GM18907 (cell line): Measurements from ENCODE around the gene WDR82.

Source experiments
- ATAC-seq: cut with Tn5 transposase; IDR thresholded peaks from one replicate; pipeline ENCODE4 v1.9.1; 2021; ENCODE audit warnings: mild to moderate bottlenecking, moderate library complexity; ENCODE audit not compliant: unreplicated experiment

WDR82 gene

DNA sequence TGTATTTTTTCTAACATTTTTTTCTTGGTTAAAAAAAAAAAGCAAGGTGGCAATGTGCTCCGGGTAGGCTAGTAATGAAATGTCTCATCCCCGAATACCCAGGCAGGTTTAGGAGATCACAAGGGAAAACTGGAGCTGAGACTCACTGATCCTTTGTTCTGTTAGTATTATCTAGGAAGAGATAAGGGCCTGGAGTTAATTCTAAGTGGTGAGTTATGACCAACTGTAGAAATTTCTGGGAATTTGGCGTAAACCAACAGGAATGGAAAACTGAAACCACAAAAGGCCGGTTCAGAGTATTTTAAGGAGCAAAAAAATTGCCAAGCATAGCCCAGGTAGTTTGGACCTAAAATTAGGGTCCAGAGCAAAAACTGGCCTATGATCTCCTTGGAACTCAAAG lies 20.5 kb downstream of the WDR82 start:
- ATAC-seq = no peak

DNA sequence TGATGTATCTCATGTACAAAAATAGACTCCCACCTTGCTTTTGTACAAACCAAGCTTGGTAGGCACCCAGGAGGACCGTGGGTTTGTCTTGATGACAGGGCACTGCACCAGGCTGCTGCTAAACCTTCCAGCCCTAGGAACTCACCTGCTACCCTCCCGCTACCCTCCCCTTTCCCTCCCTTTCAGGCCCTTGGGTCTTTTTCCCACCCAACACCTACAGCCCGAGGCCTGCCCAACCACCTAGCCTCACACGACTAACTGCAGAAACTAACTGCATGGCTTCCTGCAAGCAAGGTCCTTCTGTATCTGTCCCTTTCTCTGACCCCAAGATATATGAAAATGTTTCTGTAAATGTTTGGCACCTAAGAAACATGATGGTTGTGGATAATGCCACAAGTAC lies 21.8 kb downstream of the WDR82 start:
- ATAC-seq = no peak

DNA sequence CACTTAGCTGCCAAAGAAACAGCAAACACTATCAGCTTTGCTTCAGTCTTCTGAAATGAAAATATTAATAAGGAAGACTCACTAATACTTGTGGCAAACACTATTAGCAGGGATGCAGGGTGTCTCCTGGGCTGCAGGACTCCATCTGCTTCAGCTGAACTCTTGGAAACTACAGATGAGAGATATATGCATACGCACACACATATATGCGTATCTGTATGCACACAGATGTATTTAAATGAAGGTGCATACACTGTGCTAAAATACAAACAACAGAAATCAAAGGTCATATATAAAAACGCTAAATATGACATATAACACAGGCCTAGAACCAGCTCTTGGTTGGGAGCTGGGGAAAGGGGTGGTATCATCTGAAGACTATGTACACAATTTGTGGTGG lies 22.3 kb downstream of the WDR82 start:
- no peak for ATAC-seq

GRCh38 chr3:52254608-52255007 lies 23.8 kb downstream of the WDR82 start:
- no peak for ATAC-seq

DNA sequence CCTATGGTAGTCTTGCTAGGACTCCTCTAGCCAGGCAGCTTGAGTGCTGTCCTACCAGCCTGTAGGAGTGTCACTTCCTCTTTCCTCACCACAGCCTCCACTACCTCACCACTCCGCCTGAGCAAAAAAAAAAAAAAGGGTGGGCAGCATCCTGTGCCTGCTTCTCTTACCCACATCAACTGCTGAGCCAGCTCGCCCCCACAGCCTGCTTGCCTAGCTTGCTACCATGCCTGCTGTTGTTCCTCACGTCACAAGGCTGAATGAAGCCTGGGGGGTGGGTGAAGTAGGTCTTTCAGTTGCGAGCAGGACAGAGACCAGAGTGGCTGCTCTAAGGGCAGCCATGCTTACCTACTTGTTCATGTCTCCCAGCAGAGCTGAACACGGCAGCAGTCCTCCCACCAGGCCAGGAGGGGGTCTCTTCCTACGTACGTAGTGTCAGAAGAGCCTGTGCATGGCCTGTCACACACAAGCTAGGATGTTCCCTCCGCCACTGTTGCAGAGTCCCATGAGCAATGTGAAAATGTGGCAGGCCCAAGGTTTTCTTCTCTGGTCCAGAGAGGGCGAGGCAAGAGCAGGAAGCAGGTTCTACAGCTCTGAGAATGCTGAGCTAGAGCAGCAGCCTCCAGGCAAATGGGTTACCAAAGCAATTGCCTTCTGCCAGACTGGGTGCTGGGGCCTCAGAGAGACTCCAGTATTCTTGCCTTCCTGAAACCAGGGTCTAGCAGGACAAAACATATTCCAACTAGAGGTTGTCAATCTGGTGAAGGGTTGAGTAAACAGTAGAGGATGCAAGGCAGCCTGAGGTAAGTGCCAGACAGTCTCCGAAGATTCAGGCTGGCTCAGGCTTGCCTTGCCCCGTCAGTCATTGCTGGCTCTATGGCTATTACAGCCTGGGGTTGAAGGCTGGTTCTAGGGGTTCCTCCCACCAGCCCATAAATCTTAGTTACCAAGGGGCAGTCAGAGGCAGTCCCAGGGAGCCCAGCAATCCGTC lies 24.8 kb downstream of the WDR82 start:
- peak; percentile 87 for ATAC-seq

- ATAC-seq = no peak
These were observed 28.3 kb downstream of the WDR82 start for GRCh38 chr3:52250122-52250521.

DNA sequence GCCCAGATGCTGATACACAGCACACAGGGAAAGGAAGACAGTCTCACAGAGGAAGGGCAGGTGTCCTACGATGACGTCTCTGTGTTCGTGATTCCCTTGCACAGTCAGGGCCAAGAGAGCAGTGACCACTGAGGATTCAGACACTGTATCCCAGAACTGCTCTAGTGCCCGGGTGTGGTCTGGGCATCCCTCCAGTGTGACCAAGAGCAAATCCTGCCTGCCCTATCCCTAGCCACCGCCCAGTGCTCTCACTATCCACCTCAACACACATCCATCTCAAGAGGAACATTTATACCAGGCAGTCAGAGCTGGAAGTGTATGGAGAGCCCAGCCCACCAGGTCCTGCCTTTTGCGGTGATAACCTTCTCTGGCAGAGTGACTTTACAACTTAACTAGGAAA lies 28.8 kb downstream of the WDR82 start:
- no peak for ATAC-seq

DNA sequence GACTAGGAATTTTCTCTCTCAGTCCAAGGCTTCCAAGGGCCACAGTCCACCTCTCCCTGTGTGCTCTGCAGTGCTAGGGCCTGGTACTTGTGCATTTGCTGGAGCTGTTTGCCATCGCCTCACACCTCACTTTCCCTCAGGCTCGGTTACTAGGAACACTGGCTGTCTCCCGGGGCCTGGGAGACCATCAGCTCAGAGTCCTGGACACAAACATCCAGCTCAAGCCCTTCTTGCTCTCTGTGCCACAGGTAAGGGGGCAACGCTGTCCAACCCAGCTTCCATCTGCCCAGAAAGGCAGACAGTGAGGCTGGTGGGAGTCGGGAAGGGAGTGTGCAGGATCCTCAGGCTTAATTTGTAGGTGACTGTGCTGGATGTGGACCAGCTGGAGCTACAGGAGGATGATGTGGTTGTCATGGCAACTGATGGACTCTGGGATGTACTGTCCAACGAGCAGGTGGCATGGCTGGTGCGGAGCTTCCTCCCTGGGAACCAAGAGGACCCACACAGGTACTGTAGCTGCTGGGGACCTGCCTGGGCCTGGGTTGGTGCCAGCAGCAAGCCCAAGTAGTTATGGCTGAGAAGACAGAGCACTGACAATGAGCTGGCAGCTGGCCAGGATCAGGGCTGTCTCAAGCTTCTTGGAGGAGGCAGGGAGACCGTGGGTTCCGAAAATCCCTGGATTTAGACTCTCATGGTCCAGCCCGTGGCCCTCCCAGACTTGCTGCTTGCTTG lies 29.5 kb downstream of the WDR82 start:
- no peak for ATAC-seq

DNA sequence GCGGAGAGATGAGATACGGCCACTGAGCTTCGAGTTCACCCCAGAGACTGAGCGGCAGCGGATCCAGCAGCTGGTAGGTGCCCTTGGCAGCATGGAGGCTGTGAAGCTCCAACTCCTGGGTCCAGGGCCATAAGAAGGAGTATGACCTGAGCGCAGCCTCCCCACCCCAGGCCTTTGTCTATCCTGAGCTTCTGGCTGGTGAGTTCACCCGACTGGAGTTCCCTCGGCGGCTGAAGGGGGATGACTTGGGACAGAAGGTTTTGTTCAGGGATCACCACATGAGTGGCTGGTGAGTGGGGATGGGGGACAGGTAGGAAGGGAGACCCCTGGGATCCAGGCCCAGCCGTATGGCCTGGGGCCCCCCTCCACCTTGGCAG lies 30.3 kb downstream of the WDR82 start:
- no peak for ATAC-seq

- ATAC-seq = no peak
These were observed 30.9 kb downstream of the WDR82 start for GRCh38 chr3:52247409-52248164.

- no peak for ATAC-seq
These were observed 31.6 kb downstream of the WDR82 start for GRCh38 chr3:52246728-52247408.

- no peak for ATAC-seq
These were observed 32.2 kb downstream of the WDR82 start for GRCh38 chr3:52246264-52246620.

DNA sequence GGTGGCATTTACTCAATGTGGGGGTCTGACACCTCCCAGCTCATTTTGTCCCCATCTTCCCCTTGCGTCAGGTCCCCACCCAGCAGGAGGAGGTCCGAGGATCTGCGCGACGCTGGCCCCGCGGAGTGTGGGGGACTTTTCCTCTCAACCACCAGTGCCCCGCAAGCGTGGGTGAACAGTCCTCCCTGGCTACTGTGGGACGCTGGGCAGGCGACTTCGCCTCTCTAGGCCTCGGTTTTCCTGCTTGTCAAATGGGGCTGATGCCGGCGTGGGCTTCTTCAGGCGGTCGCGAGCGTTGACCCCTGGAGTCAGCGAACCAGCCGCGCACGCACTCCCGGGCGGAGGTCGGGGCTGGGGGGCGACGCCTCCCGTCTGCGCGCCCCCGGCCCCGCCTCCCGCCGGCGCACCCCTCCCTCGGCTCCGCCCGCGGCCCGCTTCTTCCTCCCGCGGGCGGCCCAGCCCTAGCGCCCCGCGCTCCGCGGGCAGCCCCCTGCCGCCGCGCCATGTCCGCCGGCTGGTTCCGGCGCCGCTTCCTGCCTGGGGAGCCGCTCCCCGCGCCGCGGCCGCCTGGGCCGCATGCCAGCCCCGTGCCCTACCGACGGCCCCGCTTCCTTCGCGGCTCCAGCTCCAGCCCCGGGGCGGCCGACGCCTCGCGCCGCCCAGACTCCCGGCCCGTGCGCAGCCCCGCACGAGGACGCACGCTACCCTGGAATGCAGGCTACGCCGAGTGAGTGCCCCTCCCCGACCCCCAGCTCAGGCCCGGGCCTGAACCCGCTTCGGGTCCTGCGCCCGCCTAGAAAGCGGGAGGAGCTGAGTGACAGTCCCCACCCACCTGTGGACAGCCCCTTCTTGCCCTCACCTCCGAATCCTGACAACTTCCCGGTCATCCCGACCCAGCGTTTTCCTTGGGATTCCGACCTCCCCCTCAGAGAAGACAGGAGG lies 32.9 kb downstream of the WDR82 start, which contains the start of gene PPM1M:
PPM1M (plus strand) TSS at position 438 of the 942 bp plus-strand sequence; CDS start at position 504, 66 bp downstream.
- ATAC-seq = no peak

DNA sequence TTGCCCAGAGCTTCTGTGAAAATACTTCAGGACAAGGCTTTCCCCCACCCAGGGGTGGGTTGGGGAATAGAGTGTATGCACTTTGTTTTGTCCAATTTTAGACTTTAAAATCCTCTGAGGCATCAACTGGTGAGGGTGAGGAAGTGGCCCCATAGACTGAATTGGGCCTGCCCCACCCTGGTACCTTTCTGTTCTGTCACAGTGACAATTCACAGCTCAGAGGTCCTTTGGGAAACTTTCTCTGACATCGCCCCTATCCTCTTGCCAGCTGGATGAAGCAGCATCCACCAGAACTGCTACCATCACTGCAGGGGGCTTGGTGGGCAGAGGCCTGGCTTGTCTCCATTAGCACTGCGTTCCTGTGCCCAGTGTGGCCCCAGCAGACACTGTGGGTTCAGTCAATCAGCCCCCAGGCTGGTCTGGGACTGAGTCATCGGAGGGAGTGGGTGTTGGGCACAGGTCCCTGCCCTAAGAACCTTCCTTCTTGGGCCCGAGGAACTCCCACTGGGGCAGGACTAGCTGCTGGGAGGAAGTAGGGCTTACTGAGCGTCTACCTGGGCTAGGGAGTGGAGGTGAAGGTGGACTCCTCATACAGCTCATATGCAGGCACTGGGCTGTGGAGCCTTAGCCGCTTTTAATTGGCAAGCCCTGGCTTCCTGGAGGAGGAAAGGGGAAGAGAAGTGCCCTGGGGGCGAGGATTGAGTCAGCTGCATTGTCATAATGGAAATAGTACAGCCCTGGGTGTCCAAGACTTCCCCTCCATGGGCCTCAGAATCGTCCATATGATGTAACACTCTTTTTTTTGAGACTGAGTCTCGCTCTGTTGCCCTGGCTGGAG lies 34.4 kb downstream of the WDR82 start:
- ATAC-seq = peak; percentile 35

GRCh38 chr3:52242039-52242438 lies 36.4 kb downstream of the WDR82 start:
- ATAC-seq = no peak

- ATAC-seq = no peak
These were observed 37.5 kb downstream of the WDR82 start for GRCh38 chr3:52240886-52241370.

DNA sequence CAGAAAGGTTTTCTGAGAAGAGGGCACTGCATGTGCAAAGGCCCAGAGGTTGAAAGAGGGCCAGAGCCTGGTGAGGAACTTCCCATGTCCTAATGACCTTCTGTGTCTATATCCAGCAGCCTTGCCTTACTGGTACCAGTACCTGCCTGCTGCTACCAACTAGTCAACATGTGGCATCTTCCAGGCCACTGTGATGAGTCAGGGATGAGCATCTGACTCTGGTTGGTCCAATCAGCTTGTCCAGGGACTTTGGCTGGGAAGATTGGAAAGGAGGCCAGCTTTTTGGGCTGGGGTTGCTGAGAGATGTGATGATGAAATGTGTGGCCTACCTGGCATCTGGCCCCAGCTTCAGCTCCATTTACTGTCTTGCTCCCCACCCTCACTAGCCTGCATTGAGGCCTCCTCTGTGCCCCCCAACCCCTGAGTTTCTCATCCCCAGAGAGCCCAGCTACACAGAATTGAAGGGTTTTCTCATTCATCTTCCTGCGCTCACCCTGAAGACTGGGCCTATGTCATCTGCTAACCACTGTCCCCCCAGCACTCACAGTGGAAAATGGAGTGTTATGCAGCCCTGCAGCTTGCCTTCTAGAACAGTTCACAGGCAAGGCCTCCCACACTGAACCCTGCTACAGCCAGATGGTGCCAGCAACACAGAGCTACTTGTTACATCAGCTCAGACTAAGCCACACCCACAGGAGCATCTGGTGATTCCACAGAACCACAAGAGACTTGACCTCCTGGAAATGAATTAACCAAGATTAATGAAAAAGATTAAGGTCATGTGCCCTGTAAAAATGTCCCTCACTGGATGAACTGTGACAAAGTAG lies 38.2 kb downstream of the WDR82 start:
- ATAC-seq = no peak
